ENCODE measurements around the gene NUSAP1. TPM values are rescaled to one million over a fixed set of nuclear protein-coding genes. Genes with fewer than 3 reads are reported as not detected.
A peak's percentile ranks its signal among the peaks of the same experiment; 100 is the strongest.
"Not testable (repeated sequence)": the region's sequence is repeated elsewhere in the genome, so short reads cannot be mapped to it uniquely, and the experiment has no call there.

The NUSAP1 gene
- total and polyA plus RNA-seq, 5 donors = 0.48 to 3.6 (median 1.7) TPM

DNA sequence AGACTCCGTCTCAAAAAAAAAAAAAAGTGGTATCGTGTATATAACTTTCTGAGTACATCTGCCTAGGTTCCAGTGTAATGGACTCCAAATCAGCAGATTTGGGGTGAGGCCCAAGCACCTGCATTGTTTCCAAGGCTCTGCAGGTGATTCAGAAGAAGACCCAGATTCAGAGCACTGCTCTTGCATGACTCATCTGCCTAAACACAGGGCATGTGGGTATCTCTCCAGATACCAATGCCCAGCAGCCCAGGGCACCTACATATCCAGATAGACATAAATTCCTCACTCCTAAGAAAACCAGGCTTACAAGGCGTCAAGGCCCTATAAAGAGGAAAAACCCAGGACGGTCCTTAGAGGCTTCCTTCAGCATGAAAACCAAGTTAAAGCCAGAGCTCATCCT lies 45.3 kb downstream of the NUSAP1 start:
- ATAC-seq (no peak), DNase-seq (no peak)
- Histone ChIP-seq H3K27ac (ENCODE audit: low read length) (no peak overlapping the region), H3K4me3 (ENCODE audit: low read length) (no peak overlapping the region), H3K4me1 (ENCODE audit: control insufficient read depth, insufficient read depth, low read length) (no peaks in the 10 kb centered on the region), H3K9me3 (ENCODE audit: control insufficient read depth, low read length) (no peaks in the 10 kb centered on the region), H3K27me3 (ENCODE audit: control insufficient read depth, insufficient read depth) (no peaks in the 10 kb centered on the region)
- 97% methylated on average over 4 of the region's 4 CpGs for WGBS
- intact Hi-C loops (cut with DNase I) = no loop called here

DNA sequence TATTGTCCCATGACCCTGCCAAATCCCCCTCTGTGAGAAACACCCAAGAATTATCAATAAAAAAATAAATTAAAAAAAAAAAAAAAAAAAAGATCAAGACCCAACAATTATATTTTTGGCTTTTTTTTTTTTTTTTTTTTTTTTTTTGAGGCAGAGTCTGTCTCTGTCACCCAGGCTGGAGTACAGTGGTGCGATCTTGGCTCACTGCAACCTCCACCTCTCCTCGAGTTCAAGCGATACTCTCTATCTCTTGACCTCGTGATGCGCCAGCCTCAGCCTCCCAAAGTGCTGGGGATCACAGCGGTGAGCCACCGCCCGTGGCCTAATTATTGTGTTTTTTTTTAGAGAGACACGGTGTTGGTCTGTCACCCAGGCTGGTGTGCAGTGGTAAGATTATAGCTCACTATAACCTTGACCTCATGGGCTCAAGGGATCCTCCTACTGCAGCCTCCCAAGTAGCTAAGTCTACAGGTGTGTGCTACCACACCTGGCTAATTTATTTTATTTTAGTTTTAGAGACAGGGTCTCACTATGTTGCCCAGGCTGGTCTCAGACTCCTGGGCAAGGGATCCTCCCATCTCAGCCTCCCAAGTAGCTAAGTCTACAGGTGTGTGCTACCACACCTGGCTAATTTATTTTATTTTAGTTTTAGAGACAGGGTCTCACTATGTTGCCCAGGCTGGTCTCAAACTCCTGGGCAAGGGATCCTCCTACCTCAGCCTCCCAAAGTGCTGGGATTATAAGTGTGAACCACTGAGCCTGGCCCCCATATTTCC lies 51.5 kb downstream of the NUSAP1 start:
- H3K9me3 ChIP-seq (ENCODE audit: control insufficient read depth, low read length); H3K27me3 ChIP-seq (ENCODE audit: control insufficient read depth, insufficient read depth); H3K4me3 ChIP-seq (ENCODE audit: low read length); H3K27ac ChIP-seq (ENCODE audit: low read length); H3K4me1 ChIP-seq (ENCODE audit: control insufficient read depth, insufficient read depth, low read length); intact Hi-C loops (cut with DNase I); ATAC-seq: not testable (repeated sequence)
- peak in 1 of 3 donors; percentile 10 for DNase-seq
- WGBS = 97% methylated on average over 9 of the region's 9 CpGs

DNA sequence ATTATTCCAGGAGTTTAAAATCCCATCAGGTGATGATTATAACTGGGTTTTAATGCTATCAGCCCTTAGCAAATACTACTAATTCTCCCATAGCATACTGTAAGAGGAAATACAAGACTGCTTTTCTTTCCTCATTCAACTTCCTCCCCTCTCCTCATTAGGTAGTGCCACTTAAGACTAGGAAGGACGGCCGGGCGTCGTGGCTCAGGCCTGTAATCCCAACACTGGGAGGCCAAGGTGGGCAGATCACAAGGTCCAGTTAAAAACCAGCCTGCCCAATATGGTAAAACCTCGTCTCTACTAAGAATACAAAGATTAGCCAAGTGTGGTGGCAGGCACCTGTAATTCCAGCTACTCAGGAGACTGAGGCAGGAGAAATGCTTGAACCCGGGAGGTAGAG lies 55.0 kb downstream of the NUSAP1 start:
- WGBS = 97% methylated on average over 6 of the region's 6 CpGs

DNA sequence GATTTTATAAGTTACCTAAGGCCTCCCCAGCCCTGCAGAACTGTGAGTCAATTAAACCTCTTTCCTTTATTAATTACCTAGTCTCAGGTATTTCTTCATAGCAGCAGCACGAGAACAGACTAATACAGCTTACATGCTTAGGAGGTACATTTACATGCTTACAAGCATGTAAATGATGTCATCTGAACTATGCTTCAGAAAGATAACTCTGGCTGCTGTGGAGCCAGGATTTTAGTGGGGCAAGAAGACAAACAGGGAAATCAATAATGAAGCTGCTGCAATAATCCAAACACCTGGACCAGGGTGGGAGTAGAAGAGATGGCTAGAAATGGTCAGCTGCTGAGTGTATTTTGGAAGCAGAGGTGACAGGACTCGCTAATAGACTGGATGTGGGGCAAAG lies 60.0 kb downstream of the NUSAP1 start:
- no peaks in the 10 kb centered on the region for H3K9me3 ChIP-seq (ENCODE audit: control insufficient read depth, low read length)
- H3K4me1 ChIP-seq (ENCODE audit: control insufficient read depth, insufficient read depth, low read length) = no peaks in the 10 kb centered on the region
- intact Hi-C loops (cut with DNase I) = no loop called here
- ATAC-seq (no peak), DNase-seq (no peak)
- H3K27me3 ChIP-seq (ENCODE audit: control insufficient read depth, insufficient read depth) = no peaks in the 10 kb centered on the region
- 93% methylated on average over 2 of the region's 2 CpGs for WGBS
- no peak overlapping the region for H3K27ac ChIP-seq (ENCODE audit: low read length)
- no peak overlapping the region for H3K4me3 ChIP-seq (ENCODE audit: low read length)

More for the DNA sequence above, 55.0 kb downstream of the NUSAP1 start:
- DNase-seq (no peak), ATAC-seq (no peak)
- no peak overlapping the region for H3K4me3 ChIP-seq (ENCODE audit: low read length)
- no peak overlapping the region for H3K27ac ChIP-seq (ENCODE audit: low read length)
- no peaks in the 10 kb centered on the region for H3K4me1 ChIP-seq (ENCODE audit: control insufficient read depth, insufficient read depth, low read length)
- intact Hi-C loops (cut with DNase I) = no loop called here
- H3K9me3 ChIP-seq (ENCODE audit: control insufficient read depth, low read length) = no peaks in the 10 kb centered on the region
- no peaks in the 10 kb centered on the region for H3K27me3 ChIP-seq (ENCODE audit: control insufficient read depth, insufficient read depth)

DNA sequence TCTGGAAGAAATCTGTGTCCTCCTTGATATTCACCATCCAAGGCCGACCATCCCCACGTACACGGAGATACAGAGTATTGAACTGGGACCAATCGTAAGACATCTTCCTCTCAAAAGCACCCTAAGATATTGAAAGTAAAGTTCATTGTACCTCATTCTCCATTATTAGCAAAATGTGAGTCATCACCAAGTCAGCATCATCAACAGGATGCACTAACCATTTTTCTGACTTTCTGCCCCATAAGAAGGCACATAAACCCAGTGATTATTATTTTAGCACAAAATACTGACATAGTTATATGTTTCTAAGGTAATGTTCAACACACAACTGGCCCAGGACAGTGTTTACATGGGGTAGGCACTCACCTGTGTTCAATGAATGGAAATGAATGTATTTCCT lies 62.2 kb downstream of the NUSAP1 start:
- no peak for DNase-seq
- no peaks in the 10 kb centered on the region for H3K9me3 ChIP-seq (ENCODE audit: control insufficient read depth, low read length)
- H3K27ac ChIP-seq (ENCODE audit: low read length) = no peak overlapping the region
- no peak for ATAC-seq
- H3K4me3 ChIP-seq (ENCODE audit: low read length) = no peak overlapping the region
- H3K27me3 ChIP-seq (ENCODE audit: control insufficient read depth, insufficient read depth) = no peaks in the 10 kb centered on the region
- intact Hi-C loops (cut with DNase I) = no loop called here
- no peaks in the 10 kb centered on the region for H3K4me1 ChIP-seq (ENCODE audit: control insufficient read depth, insufficient read depth, low read length)
- WGBS = 95% methylated on average over 4 of the region's 4 CpGs

GRCh38 chr15:41396111-41396510 lies 63.4 kb downstream of the NUSAP1 start:
- no peaks in the 10 kb centered on the region for H3K27me3 ChIP-seq (ENCODE audit: control insufficient read depth, insufficient read depth)
- H3K4me1 ChIP-seq (ENCODE audit: control insufficient read depth, insufficient read depth, low read length) = no peaks in the 10 kb centered on the region
- no peak overlapping the region for H3K27ac ChIP-seq (ENCODE audit: low read length)
- ATAC-seq (no peak), DNase-seq (no peak)
- H3K9me3 ChIP-seq (ENCODE audit: control insufficient read depth, low read length) = no peaks in the 10 kb centered on the region
- intact Hi-C loops (cut with DNase I) = no loop called here
- WGBS = 90% methylated on average over 3 of the region's 3 CpGs
- no peak overlapping the region for H3K4me3 ChIP-seq (ENCODE audit: low read length)

DNA sequence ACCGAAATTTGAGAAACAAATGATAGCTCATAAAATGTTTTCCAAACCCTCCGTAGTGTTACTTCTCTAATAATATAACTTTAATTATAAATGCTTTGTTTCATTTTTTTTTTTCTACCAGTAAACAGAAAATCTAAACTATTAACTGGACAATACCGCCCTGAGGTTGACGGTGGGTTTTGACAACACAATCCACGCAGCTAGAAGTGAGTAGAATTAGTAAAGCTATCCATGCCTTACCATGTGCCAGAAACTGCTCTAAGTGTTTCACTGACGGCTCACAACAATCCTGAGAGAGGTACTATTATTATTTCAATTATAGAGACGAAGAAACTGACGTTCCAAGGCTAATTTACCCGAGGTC lies 69.2 kb downstream of the NUSAP1 start:
- peak overlapping the region; percentile 64 for H3K4me3 ChIP-seq (ENCODE audit: low read length)
- H3K27ac ChIP-seq (ENCODE audit: low read length) = peak overlapping the region; percentile 65
- no peak for ATAC-seq
- H3K9me3 ChIP-seq (ENCODE audit: control insufficient read depth, low read length) = no peaks in the 10 kb centered on the region
- 8% methylated on average over 9 of the region's 9 CpGs for WGBS
- H3K27me3 ChIP-seq (ENCODE audit: control insufficient read depth, insufficient read depth) = no peaks in the 10 kb centered on the region
- DNase-seq = no peak
- intact Hi-C loops (cut with DNase I) = no loop called here
- no peaks in the 10 kb centered on the region for H3K4me1 ChIP-seq (ENCODE audit: control insufficient read depth, insufficient read depth, low read length)

GRCh38 chr15:41407341-41407740 lies 74.7 kb downstream of the NUSAP1 start:
- Histone ChIP-seq H3K4me1 (ENCODE audit: control insufficient read depth, insufficient read depth, low read length) (no peaks in the 10 kb centered on the region), H3K9me3 (ENCODE audit: control insufficient read depth, low read length) (no peaks in the 10 kb centered on the region), H3K4me3 (ENCODE audit: low read length) (no peak overlapping the region), H3K27me3 (ENCODE audit: control insufficient read depth, insufficient read depth) (no peaks in the 10 kb centered on the region), H3K27ac (ENCODE audit: low read length) (no peak overlapping the region)
- DNase-seq (no peak), ATAC-seq (no peak)
- intact Hi-C loops (cut with DNase I) = no loop called here
- WGBS = 80% methylated on average over 5 of the region's 5 CpGs

DNA sequence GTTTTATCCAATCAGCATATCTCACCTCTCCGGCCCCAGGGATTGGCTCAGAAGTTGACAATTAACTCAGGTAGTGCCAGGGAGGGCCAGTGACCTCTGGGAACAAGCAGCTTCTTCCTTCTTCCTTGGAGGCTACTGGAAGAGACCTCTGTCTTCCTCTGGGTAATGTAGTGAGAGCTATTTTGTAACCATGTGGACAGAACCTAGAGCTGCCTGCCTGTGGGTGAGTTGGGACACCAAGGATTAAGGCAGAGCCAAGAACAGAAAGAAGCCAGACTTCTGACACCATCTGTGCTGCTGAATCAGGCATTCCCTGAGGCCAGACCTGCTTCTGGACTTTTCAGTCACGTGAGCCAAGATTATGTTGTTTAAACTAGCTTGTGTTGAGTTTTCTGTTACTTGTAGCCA lies 75.6 kb downstream of the NUSAP1 start:
- H3K9me3 ChIP-seq (ENCODE audit: control insufficient read depth, low read length) = no peaks in the 10 kb centered on the region
- H3K27me3 ChIP-seq (ENCODE audit: control insufficient read depth, insufficient read depth) = no peaks in the 10 kb centered on the region
- no peak overlapping the region for H3K4me3 ChIP-seq (ENCODE audit: low read length)
- 67% methylated on average over 2 of the region's 2 CpGs for WGBS
- no peak overlapping the region for H3K27ac ChIP-seq (ENCODE audit: low read length)
- ATAC-seq (peak; percentile 59 to 64), DNase-seq (peak in 2 of 3 donors; percentile 9 to 28)
- no peaks in the 10 kb centered on the region for H3K4me1 ChIP-seq (ENCODE audit: control insufficient read depth, insufficient read depth, low read length)
- intact Hi-C loops (cut with DNase I) = no loop called here

- H3K9me3 ChIP-seq (ENCODE audit: control insufficient read depth, low read length) = no peaks in the 10 kb centered on the region
- DNase-seq = no peak
- intact Hi-C loops (cut with DNase I) = no loop called here
- peaks cover 1% of the 10 kb centered on the region for H3K4me1 ChIP-seq (ENCODE audit: control insufficient read depth, insufficient read depth, low read length)
- H3K27ac ChIP-seq (ENCODE audit: low read length) = no peak overlapping the region
- no peak for ATAC-seq
- no peak overlapping the region for H3K4me3 ChIP-seq (ENCODE audit: low read length)
- WGBS = 84% methylated on average over 2 of the region's 2 CpGs
- H3K27me3 ChIP-seq (ENCODE audit: control insufficient read depth, insufficient read depth) = no peaks in the 10 kb centered on the region
These were observed 78.3 kb downstream of the NUSAP1 start for GRCh38 chr15:41411031-41411430.

GRCh38 chr15:41411441-41411840 lies 78.8 kb downstream of the NUSAP1 start:
- no peaks in the 10 kb centered on the region for H3K9me3 ChIP-seq (ENCODE audit: control insufficient read depth, low read length)
- WGBS = 82% methylated on average over 3 of the region's 3 CpGs
- ATAC-seq (no peak), DNase-seq (no peak)
- no peaks in the 10 kb centered on the region for H3K27me3 ChIP-seq (ENCODE audit: control insufficient read depth, insufficient read depth)
- no peak overlapping the region for H3K4me3 ChIP-seq (ENCODE audit: low read length)
- peaks cover 3% of the 10 kb centered on the region for H3K4me1 ChIP-seq (ENCODE audit: control insufficient read depth, insufficient read depth, low read length)
- H3K27ac ChIP-seq (ENCODE audit: low read length) = no peak overlapping the region
- intact Hi-C loops (cut with DNase I) = no loop called here

All from right cardiac atrium (tissue), 5 donors.